ENCODE results near the gene ZNF134.

The ZNF134 gene

GRCh38 chr19:57570707-57571106 lies 43.3 kb upstream of the ZNF134 start:
- ATAC-seq: no peak
- TF ChIP-seq POU6F1 (CRISPR knock-in tag; IDR thresholded peaks at IDR 0.05; ENCODE audit: borderline replicate concordance, low read depth): no peak
- TF ChIP-seq ZC3H10 (CRISPR knock-in tag; IDR thresholded peaks at IDR 0.05): no peak
- TF ChIP-seq PATZ1 (CRISPR knock-in tag; IDR thresholded peaks at IDR 0.05; ENCODE audit: borderline replicate concordance): no peak
- TF ChIP-seq ZFP3 (CRISPR knock-in tag; IDR thresholded peaks at IDR 0.05): no peak
- TF ChIP-seq PPARA (CRISPR knock-in tag; IDR thresholded peaks at IDR 0.05; ENCODE audit: borderline replicate concordance): no peak
- TF ChIP-seq BACH2 (CRISPR knock-in tag; IDR thresholded peaks at IDR 0.05; ENCODE audit: borderline replicate concordance): no peak
- TF ChIP-seq CSRNP3 (CRISPR knock-in tag; IDR thresholded peaks at IDR 0.05): no peak
- no peak for TF ChIP-seq ZNF565 (CRISPR knock-in tag; conservative IDR thresholded peaks at IDR 0.05; ENCODE audit: low read depth)
- TF ChIP-seq TSHZ2 (CRISPR knock-in tag; IDR thresholded peaks at IDR 0.05): no peak
- no peak for TF ChIP-seq TOX (CRISPR knock-in tag; IDR thresholded peaks at IDR 0.05; ENCODE audit: borderline replicate concordance)
- TF ChIP-seq OSR1 (CRISPR knock-in tag; IDR thresholded peaks at IDR 0.05): no peak
- no peak for TF ChIP-seq ESRRG (CRISPR knock-in tag; IDR thresholded peaks at IDR 0.05)
- TF ChIP-seq ISL1 (CRISPR knock-in tag; IDR thresholded peaks at IDR 0.05): no peak
- TF ChIP-seq GLIS3 (CRISPR knock-in tag; IDR thresholded peaks at IDR 0.05): no peak
- TF ChIP-seq CREB5 (CRISPR knock-in tag; IDR thresholded peaks at IDR 0.05; ENCODE audit: low read depth): no peak
- no peak for TF ChIP-seq ZFP30 (CRISPR knock-in tag; IDR thresholded peaks at IDR 0.05)
- no peak for TF ChIP-seq ZNF70 (CRISPR knock-in tag; IDR thresholded peaks at IDR 0.05)

GRCh38 chr19:57572415-57572947 lies 41.6 kb upstream of the ZNF134 start:
- no peak for TF ChIP-seq BACH2 (CRISPR knock-in tag; IDR thresholded peaks at IDR 0.05; ENCODE audit: borderline replicate concordance)
- no peak for ATAC-seq

- no peak for ATAC-seq
- TF ChIP-seq ZNF8 (CRISPR knock-in tag; IDR thresholded peaks at IDR 0.05) (no peak), ISL1 (CRISPR knock-in tag; IDR thresholded peaks at IDR 0.05) (no peak), ZFP3 (CRISPR knock-in tag; IDR thresholded peaks at IDR 0.05) (no peak), POU6F1 (CRISPR knock-in tag; IDR thresholded peaks at IDR 0.05; ENCODE audit: borderline replicate concordance, low read depth) (no peak)
Observed at GRCh38 chr19:57576661-57577060, 37.4 kb upstream of the ZNF134 start.

Data from SK-N-SH treated with all-trans-retinoic acid at 6 μM for 48 hours (cell line).